G401.6 (cell line): ENCODE data around the gene PHACTR1.

Source experiments
- FAIRE-seq: peaks from 2 replicates; lab custom pipeline; 2012; peaks lifted over from hg19 to GRCh38; lab: Jason Lieb, UNC

The PHACTR1 gene

DNA sequence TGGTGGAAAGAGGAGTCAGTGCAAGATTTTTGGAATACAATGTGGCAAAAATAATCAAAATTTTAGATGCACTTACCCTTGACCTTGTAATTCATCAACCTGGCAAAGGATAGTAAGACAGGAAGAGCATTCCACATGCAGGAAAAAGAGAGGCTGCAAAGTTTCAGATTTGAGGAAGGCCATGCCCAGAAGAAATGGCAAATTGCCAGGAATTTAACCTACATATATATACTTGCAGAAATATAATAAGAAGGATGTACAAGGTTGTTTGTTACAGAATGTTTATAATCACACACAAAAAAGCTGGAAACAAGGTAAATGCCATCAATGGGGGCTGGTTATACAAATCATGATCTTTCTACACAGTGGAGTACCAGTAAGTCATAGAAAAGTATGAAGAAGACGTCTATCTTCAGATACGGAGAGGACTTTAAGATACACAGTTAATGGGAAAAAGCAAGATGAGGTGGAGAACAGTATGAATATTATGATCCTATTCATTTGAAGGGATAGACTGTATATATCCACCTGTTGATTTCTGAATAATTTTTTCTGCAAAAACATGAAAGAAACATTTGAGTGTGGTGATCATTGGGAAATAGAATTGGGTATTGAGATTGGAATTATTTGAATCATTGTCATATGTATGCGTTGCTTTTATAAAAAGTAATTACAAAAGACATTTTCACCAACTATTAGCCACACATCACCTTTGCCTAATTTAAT, 358.0 kb downstream of the PHACTR1 start:
- FAIRE-seq: no peak

DNA sequence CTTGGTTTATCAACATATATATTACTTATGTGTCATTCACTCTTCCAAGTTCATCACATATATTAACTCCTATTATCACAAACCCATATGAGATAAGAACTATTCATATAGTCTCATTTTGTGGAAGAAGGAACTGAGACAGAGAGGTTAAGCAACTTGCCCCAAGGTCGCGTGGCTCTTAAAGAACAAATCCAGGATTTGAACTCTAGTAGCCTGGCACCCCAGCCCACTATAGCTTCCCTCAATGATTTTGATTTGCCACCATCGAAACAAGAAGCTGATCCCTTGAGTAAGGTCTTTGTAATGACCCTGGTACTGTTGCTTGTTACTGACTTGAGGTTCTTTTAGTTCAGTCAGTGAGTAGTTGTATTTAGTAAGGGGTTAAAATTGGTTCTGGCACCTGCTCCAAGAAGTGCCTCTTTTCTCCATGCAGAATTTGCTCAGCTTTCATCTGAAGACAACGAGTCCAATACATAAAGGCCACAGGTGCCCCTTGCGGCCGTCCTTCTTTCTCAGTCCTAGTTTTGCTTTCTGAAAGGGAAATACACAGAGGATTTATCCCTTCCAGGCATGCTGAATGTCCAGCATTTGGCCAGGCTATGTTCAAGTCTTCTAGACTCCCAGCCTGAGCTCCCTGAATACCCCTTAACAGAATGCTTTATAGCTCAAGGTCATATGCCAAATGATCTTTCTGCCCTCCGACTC, 358.7 kb downstream of the PHACTR1 start:
- no peak for FAIRE-seq

DNA sequence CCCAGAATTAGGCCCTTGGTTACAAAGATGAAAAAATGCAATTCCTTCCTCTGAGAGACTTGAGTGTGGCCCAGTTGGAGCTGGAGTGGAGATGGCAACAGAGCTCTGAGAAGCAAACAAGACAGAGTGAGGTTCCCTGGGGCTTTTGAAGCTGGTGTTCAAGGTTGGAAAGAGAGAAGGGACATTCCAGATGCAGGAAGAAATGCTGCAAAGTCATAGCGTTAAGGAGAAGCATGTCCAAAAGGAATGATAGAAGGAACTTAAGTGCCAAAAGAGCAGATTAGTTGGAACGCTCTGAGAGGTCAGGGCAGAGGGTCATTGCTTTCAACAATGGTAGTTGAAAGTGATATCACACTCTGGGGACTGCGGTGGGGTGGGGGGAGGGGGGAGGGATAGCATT, 360.0 kb downstream of the PHACTR1 start:
- no peak for FAIRE-seq

DNA sequence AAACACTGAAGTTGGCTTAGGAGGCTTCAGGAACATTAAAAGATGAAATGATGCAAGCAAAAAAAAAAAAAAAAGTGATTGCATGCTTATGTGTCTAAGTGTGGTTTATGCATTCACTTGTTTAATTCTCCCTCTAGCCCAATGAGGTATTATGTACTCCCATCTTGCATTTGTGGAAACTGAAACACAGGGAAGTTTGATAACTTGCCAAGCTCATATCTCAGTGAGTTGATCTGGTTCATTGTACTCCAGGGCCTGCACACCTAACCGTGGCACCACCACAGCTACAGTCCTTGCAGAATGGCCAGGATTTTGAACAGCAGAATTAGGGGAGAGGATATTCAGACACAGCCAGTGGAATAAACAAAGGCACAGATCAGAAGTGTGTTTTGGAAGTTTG, 360.6 kb downstream of the PHACTR1 start:
- FAIRE-seq: no peak

DNA sequence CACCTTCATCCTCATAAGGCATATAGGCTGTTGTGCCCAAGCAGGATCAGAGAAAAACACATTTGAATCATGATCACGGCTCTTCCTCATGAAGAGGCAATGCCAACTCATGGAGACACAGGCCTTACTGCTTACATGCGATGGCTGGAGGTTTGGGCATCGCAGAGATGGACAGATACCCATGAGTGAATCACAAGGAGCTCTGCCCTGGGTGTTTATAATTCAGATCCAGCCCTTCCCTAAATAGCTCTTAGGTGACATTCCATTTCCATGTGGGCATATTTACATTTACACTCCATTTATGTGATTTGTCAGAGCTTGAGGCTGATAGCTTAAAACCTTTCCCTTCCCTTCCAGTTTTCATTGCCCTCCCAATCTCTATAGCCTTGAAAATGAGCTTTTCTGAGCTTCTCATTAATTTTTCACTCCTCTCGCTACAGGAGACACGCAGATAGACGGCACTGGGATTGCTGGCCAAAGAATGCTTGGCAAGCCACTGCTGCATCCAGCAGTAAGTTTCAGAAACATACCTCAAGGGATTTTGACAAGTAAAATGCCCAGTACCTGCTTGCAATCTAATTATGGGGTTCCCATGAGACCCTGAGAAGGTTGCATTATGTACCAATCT, 362.6 kb downstream of the PHACTR1 start:
- no peak for FAIRE-seq

DNA sequence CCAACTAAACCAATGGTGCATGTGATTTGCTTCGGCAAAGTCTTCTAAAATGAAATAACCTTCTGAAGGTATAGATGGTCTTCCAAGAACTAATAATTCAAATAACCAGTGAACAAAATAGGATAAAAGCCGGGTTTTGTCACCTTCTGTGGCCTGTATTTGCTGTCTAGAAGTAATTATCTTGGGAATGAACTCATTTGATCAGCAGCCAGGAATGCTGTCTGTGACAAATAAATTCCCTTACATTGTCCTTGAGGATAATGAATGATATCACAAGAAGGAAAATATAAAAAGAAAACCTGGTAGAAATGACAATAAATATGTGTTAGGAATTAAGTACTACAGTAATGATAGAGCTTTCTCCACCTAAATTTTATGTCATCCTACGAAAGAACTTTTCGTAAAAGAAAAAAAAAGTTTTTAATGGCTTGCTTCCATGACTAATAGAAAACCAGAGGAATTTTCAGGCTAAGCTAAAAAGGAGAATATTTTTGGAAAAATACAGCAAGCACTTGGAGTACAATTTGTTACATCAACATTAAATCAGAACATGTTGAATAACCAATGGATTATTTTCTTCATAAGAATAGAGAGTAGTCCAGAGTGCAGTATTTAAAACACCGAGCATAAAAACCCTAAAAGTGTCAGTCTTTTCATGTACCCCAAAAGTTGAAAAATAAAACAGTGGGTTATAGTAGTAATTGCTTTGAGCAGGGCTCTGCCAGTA, 364.1 kb downstream of the PHACTR1 start:
- FAIRE-seq: no peak

DNA sequence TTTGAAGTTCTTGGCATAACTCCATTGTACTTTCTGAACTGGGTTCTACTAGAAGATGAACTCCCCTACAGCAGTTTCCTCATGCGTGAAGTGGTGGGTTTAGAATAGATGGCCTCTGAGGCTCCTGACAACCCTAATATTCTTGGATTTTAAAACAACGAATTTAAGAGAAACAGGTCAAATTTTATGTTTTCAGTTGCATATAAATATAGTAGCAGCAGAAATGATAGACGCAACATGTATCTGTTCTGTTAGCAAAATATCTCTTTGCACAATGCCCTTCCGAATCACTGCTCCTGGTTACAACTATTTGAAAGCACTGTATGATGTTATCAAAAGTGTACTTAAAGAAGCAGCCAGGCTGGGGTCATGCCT, 364.6 kb downstream of the PHACTR1 start:
- no peak for FAIRE-seq

DNA sequence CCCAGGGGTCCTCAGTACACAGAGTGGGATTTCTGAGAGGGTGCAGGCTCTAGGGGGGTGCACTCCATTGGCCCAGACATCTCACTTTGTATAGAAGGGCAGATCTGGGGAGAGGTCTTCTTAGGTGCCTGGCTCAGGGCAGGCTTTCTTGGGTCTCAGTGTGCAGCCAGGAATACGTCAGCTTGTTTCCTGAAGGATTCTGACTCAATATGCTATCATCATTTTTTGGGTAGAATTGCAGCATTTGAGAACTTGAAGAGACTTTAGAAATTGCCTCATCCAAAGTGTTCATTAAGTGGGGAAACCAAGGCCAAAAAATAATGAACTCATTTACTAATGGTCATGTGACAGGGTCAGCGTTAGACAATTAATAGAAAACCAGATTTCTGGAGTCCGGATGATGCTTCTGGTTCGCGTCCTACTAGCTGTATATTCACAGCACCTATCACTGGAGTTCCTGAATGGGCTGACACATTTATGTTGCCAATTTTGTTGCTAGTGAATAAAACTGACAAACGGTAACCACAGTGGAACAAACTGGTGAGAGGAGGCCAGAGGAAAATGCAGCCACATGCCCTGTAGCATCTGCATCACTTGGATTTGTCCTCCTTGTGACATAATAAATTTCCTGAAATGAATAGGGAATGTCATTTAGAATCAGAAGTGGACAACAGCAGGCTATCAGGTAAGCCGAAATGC, 372.9 kb downstream of the PHACTR1 start:
- FAIRE-seq: no peak

DNA sequence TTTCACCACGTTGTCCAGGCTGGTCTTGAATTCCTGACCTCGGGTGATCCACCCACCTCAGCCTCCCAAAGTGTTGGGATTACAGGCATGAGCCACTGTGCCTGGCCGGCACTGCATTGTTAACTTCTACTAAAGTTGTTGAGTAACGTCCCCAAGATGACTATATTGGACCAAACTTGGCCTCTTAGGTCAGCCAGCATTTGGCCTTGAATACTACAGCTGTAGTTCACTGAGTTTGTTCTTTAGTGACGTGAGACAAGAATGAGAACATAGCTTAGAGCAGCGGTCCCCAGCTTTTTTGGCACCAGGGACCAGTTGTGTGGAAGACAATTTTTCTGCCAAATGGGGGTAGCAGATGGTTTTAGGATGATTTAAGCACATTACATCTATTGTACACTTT, 374.6 kb downstream of the PHACTR1 start:
- no peak for FAIRE-seq

DNA sequence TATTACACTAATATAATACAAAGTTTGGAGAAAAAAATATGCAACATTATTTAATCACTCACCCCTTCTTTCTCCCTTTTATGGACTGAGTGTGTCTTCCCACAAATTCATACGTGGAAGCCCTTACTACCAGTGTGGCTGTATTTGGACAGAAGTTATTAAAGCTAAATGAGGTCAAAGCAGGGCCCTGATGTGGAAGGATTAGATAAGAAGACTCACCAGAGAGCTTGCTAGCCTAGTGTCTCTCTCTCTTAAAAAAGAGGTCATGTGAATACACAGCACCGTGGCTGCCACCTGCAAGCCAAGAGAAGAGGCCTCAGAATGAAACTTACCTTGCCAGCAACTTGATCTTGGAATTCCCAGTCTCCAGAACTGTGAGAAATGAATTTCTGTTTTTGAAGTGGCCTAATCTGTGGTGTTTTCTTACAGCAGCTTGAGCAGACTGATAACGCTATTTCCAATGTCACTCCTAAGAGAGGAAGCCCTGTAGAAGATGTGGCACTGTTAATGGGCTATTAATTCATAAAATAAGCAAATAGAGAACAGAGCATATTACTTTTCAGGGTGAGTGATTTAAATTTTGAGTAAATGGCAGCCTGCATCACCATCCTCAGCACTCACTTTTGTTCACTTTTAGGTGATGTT, 378.3 kb downstream of the PHACTR1 start:
- FAIRE-seq: no peak

DNA sequence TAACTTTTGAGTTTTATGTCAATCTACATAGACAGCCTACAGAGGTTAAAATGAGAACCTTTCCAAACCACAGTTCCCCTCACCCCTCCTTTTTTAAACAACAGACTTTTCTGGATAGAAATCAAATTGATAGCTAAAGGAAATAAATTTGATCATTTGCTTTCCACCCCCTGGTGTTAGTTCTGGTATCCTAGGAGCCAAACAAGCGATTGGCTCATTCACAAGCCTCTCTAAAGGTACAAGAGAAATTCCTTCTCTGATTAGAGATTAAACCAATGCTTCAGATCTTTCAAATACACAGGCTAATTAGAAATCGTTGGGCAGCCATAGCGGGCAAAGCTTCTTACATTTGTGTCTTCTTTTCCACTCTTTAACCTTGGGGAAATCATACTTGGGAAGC, 379.5 kb downstream of the PHACTR1 start:
- FAIRE-seq: no peak

DNA sequence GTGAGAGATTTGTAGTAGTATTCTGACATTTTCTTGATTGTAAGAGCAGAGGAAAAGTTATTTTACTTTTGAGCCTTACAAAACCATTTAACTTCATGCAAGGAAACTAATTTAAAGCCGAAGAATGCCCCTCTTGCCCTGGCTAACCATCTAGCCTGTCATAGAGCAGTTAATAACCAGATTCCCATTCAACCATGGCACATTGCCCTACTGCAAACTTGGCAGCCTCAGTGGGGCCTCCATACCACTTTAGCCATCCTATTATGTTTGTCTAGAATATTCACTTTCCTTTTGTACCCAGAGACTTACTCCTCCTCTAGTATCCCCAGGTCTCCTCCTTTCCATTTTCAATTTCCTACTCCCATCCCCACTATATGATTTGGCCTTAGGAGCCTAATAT, 380.9 kb downstream of the PHACTR1 start:
- FAIRE-seq: no peak

DNA sequence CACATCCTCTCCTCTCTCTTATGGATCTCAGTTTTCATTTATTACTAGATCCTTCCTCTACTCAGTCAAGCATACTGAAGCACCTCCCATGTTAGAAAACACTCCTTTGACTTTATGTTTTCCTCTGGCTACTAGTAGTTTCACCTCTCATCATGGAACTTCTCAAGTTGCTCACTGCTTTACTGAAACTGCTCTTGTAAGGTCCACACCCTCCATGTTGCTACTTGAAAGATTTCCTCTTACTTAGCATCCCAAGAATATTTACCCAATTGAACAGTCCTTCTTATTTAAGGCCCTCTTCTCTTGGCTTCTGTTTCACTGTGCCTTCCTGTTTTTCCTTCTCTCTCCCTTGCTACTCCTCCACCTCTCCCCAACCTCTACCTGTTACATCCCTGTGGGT, 381.4 kb downstream of the PHACTR1 start:
- no peak for FAIRE-seq

DNA sequence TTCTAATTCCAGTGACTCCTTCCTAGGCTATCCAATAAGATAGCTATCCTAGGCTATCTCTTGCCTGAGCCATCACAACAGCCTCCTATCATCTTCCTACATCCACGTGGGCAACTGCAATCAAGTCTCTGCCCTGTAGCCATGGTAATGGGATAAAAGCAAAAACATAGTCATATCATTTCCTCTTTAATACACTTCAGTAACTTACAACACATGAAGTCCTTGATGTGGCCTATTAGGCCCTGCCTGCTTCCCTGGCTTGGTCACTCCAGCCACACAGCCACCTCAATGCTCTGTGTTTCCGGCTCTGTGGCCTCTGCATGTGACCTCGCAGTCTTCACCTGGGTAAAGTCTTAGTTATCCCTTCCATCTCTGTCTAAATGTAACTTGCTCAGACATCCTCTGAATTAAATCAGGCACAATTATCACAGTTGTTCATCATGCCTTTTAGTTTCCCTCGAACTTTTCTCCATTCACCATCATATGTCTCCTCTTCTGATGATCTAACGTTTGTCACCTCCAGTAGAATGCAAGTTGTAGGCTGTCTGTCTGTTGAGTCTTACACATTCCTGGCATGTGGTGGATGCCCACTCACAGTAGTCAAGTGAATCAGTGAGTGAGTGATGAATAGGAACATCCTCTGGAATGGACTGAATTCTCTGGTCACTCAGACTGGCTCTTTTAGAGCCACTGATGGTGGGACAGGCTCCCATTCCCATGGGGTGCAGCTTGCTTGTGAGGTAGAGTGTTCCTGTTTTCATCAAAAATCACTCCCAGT, 382.4 kb downstream of the PHACTR1 start:
- no peak for FAIRE-seq

DNA sequence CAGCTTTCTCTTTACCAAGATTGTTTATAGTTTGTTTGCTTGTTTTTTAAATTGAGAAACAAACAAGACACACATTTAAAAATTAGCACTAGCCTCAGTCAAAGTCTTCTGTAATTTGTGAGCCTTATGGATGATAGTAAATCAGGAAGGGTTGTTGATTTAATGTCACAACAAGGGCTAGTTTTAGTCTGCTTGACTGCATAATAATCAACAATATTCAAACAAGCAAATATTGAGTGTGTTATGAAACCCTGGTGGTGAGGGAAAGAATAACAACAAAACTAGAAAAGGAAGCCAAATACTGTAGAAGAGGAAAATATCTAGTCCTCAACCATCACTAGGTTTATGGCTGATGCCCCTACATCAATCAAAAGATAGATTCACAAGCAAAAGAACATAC, 383.2 kb downstream of the PHACTR1 start:
- FAIRE-seq: no peak

DNA sequence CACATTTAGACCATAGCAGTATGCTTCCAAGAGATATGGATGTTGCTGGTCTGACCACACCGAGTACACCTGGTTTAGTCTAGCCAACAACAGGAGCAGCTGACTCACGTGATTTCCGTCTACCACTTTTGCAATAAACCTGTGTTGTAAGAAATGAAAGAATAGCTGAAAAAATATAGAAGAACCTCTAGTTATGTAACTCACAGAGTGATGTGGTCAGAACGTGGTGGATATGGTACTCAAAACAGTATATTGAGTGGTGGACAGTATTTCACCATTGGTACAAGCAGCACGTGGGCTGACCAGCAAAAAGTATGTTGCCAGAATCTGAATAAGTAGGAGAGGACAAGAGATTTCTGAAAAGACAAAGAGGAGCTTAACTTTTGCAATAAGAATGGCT, 384.8 kb downstream of the PHACTR1 start:
- FAIRE-seq: no peak

DNA sequence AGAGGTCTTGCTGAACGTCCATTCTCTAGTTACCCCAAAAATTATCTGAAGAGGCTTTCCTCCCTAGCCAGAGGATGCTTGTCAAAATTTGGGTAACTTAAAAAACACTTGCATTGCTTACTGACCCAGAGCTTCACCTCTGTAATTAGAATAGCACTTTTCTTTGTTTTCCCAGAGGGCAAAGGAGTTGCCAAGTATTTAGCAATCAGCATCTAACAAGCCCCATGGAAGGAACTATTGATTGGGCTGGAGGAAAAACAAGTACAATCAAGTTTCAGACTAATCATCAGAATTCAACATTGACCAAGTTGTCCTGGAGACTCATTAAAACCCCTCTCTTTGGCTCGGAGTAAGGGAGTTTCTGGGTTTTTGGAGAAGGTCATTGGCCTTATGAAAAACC, 385.4 kb downstream of the PHACTR1 start:
- FAIRE-seq: no peak

DNA sequence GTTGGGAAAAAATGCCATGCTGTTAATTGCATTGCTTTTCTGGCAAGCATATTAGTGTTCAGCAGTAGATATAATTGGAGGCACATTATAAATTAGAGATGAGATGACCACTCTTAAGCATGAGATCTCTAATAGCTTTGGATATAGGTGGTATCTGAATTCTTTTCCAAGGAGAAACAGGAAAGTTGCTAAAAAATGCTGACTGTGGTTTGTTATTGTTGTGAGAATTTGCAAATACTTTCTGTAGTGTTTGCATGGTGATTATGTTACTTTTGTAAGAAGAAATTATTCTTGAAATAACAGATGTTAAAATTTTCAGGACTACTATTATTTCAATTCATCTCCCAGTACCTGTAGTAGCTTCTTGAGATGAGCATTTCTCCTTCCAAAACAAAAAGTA, 386.6 kb downstream of the PHACTR1 start:
- no peak for FAIRE-seq

DNA sequence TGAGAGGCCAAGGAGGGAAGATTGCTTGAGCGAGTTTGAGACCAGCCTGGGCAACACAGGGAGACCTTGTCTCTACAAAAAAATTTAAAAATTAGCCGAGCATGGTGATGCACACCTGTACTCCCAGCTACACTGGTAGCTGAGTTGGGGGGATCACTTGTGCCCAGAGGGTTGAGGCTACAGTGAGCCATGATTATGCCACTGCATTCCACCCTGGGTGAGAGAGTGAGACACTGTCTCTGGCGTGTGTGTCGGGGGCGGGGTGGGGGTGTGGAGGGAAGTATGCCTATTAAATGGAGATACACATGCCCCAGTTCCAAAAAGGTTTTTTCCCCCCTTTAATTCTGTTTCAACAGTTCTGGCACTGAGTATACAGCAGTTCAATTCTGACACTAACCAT, 388.6 kb downstream of the PHACTR1 start:
- FAIRE-seq: no peak

DNA sequence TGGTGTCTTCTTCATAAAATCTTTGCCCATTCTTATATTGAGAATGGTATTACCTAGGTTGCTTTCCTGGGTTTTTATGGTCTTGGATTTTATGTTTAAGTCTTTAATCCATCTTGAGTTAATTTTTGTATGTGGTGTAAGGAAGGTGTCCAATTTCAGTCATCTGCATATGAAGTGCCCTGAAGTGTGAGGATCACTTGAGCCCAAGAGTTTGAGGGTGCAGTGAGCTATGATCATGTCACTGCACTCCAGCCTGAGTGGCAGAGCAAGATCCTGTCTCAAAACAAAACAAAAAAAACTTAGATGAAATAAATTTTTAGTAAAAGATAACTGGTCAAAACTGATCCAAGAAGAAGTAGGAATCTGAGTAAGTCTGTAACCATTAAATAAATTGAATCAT, 396.4 kb downstream of the PHACTR1 start:
- FAIRE-seq: no peak

DNA sequence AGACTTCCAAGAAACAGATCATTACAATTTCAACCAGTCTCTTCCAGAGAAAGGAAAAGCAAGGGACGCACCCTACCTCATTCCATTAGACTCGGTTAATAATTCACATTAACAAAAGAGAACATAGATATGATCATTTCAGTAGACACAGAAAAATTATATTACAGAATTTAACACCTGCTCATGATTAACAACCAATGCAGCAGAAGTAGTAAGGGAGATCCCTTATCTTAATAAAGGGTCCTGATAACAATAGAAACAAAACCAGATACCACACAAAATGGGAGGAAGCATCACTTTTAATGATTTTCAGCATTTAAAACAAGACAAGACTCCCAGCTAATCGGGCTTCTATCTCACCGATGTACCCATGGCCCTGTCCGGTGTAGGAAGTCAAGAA, 396.8 kb downstream of the PHACTR1 start:
- no peak for FAIRE-seq
